ENCODE results near the gene RTP2. TPM values are rescaled to one million over a fixed set of nuclear protein-coding genes. Genes with fewer than 3 reads are reported as not detected.

RTP2 gene
- total RNA-seq, 1 donor from 2014 or later = not detected

GRCh38 chr3:187719628-187720336 is 17.4 kb upstream of the RTP2 start:
- H3K27ac ChIP-seq (replicated peaks) = peak overlapping the region; percentile 36
- no peaks in the 10 kb centered on the region for H3K9me3 ChIP-seq (replicated peaks)
- no peak for DNase-seq
- no peaks in the 10 kb centered on the region for H3K27me3 ChIP-seq (ENCODE audit: low read depth)
- intact Hi-C loops (cut with micrococcal nuclease) = no loop called here
- no peak overlapping the region for H3K4me3 ChIP-seq
- no peak for TF ChIP-seq CTCF (IDR thresholded peaks at IDR 0.05; ENCODE audit: borderline replicate concordance)
- peaks cover 7% of the 10 kb centered on the region for H3K4me1 ChIP-seq
- H3K36me3 ChIP-seq = peaks cover 44% of the 10 kb centered on the region

GRCh38 chr3:187718802-187719201 is 16.4 kb upstream of the RTP2 start:
- intact Hi-C loops (cut with micrococcal nuclease) = no loop called here
- H3K27me3 ChIP-seq (ENCODE audit: low read depth) = no peaks in the 10 kb centered on the region
- H3K4me3 ChIP-seq = no peak overlapping the region
- no peak for DNase-seq
- no peak for TF ChIP-seq CTCF (IDR thresholded peaks at IDR 0.05; ENCODE audit: borderline replicate concordance)
- H3K4me1 ChIP-seq = peaks cover 13% of the 10 kb centered on the region
- H3K36me3 ChIP-seq = peaks cover 34% of the 10 kb centered on the region
- no peaks in the 10 kb centered on the region for H3K9me3 ChIP-seq (replicated peaks)
- no peak overlapping the region for H3K27ac ChIP-seq (replicated peaks)

GRCh38 chr3:187717572-187717971 is 15.2 kb upstream of the RTP2 start:
- no peaks in the 10 kb centered on the region for H3K27me3 ChIP-seq (ENCODE audit: low read depth)
- H3K9me3 ChIP-seq (replicated peaks) = no peaks in the 10 kb centered on the region
- no peak for TF ChIP-seq CTCF (IDR thresholded peaks at IDR 0.05; ENCODE audit: borderline replicate concordance)
- H3K4me3 ChIP-seq = no peak overlapping the region
- peaks cover 16% of the 10 kb centered on the region for H3K4me1 ChIP-seq
- H3K27ac ChIP-seq (replicated peaks) = no peak overlapping the region
- H3K36me3 ChIP-seq = peaks cover 22% of the 10 kb centered on the region
- DNase-seq = no peak
- intact Hi-C loops (cut with micrococcal nuclease) = no loop called here

GRCh38 chr3:187714404-187714979 is 12.1 kb upstream of the RTP2 start:
- H3K4me1 ChIP-seq = peaks cover 8% of the 10 kb centered on the region
- H3K4me3 ChIP-seq = no peak overlapping the region
- TF ChIP-seq CTCF (IDR thresholded peaks at IDR 0.05; ENCODE audit: borderline replicate concordance) = peak; percentile 95
- no peaks in the 10 kb centered on the region for H3K9me3 ChIP-seq (replicated peaks)
- DNase-seq = peak; percentile 40
- intact Hi-C loops (cut with micrococcal nuclease) = no loop called here
- H3K27me3 ChIP-seq (ENCODE audit: low read depth) = no peaks in the 10 kb centered on the region
- no peak overlapping the region for H3K27ac ChIP-seq (replicated peaks)
- no peaks in the 10 kb centered on the region for H3K36me3 ChIP-seq

- Histone ChIP-seq H3K27ac (replicated peaks) (peak overlapping the region; percentile 12), H3K27me3 (ENCODE audit: low read depth) (no peaks in the 10 kb centered on the region), H3K9me3 (replicated peaks) (no peaks in the 10 kb centered on the region), H3K4me3 (no peak overlapping the region), H3K4me1 (peaks cover 8% of the 10 kb centered on the region), H3K36me3 (no peaks in the 10 kb centered on the region)
- intact Hi-C loops (cut with micrococcal nuclease) = no loop called here
- no peak for TF ChIP-seq CTCF (IDR thresholded peaks at IDR 0.05; ENCODE audit: borderline replicate concordance)
- DNase-seq = no peak
Measured at GRCh38 chr3:187713504-187713903, 11.1 kb upstream of the RTP2 start.
